ENCODE measurements around the gene DNM3.

DNM3 gene

DNA sequence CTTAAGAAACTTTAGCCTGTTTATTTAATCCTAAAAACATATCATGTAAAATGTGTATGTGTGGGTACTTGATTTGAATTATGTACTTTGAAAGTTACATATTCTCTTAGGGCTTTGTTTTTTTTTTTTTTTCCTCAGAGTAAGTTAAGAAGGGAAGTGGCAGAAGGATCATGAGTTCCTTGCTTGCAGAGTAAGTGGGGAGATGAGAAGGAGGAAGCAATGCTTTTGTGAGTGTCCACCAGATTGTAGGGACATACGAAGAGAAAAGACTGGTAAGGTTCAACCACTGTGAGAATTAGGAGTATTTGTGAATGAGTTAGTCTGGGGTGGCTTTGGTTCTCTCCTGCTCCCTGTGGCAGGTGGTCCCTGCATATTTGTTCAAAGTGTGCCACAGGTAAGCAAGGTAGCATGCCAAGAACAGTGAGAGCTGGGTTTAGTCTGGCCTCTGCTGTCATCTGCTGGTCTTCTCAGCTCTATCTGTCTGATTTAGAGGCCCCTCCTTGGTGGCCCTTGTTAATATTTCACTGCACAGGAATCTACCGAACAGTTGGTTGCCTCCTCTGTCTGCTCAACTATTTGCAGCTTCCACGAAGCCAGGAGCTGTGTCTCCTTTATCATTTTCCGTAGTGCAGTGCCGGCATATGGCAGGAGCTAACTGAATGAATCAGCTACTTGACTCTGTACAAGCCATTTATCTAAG, 9.5 kb downstream of the DNM3 start:
- Histone ChIP-seq H3K36me3 (ENCODE audit: insufficient read depth, low read length) (no peaks in the 10 kb centered on the region), H3K4me3 (no peak overlapping the region), H3K9me3 (ENCODE audit: low read depth, low read length) (no peaks in the 10 kb centered on the region), H3K27ac (no peak overlapping the region), H3K9ac (ENCODE audit: insufficient read length) (no peak overlapping the region)
- TF ChIP-seq FOXP2 (optimal IDR thresholded peaks at IDR 0.05; ENCODE audit: control extremely low read depth, extremely low read length, insufficient read depth) (no peak), POLR2AphosphoS5 (IDR thresholded peaks at IDR 0.05; ENCODE audit: borderline replicate concordance, low read depth, low read length) (no peak), EZH2 (IDR thresholded peaks at IDR 0.05) (no peak)
- DNase-seq (ENCODE audit: low read depth, low spot score) = no peak

DNA sequence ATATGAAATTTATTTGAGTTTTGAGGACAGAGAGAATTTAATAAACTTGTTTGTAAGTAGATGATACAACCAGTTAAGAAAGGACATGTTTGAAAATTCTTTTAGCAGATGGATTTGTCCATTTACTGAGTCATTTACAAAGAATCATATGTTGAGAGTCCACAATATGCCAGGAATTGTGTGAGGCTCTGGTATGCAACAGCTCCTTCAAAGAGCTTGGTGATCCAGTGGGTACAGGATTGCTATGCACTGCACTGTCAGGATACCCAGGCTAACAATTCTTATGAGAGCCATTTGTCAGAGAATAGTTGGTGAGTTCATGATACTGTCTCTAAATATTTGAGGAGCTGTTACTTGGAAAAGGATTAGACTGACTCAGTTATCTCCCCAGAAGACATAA, 11.0 kb downstream of the DNM3 start:
- no peak for DNase-seq (ENCODE audit: low read depth, low spot score)
- H3K36me3 ChIP-seq (ENCODE audit: insufficient read depth, low read length) = no peaks in the 10 kb centered on the region
- H3K9me3 ChIP-seq (ENCODE audit: low read depth, low read length) = no peaks in the 10 kb centered on the region
- TF ChIP-seq EZH2 (IDR thresholded peaks at IDR 0.05) (no peak), POLR2AphosphoS5 (IDR thresholded peaks at IDR 0.05; ENCODE audit: borderline replicate concordance, low read depth, low read length) (no peak), FOXP2 (optimal IDR thresholded peaks at IDR 0.05; ENCODE audit: control extremely low read depth, extremely low read length, insufficient read depth) (no peak)
- no peak overlapping the region for H3K4me3 ChIP-seq
- no peak overlapping the region for H3K9ac ChIP-seq (ENCODE audit: insufficient read length)
- H3K27ac ChIP-seq = no peak overlapping the region

DNA sequence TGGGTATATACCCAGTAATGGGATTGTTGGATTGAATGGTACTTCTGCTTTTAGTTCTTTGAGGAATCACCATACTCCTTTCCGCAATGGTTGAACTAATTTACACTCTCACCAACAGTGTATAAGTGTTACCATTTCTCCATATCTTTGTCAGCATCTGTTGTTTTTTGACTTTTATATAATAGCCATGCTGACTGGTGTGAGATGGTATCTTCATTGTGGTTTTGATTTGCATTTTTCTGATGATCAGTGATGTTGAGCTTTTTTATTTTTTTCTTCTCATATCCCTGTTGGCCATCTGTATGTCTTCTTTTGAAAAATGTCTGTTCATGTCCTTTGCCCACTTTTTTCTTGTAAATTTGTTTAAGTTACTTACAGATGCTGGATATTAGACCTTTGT, 14.1 kb downstream of the DNM3 start:
- no peak for DNase-seq (ENCODE audit: low read depth, low spot score)
- H3K4me3 ChIP-seq = no peak overlapping the region
- TF ChIP-seq POLR2AphosphoS5 (IDR thresholded peaks at IDR 0.05; ENCODE audit: borderline replicate concordance, low read depth, low read length) = no peak
- no peak overlapping the region for H3K27ac ChIP-seq
- H3K36me3 ChIP-seq (ENCODE audit: insufficient read depth, low read length) = no peaks in the 10 kb centered on the region
- H3K9ac ChIP-seq (ENCODE audit: insufficient read length) = no peak overlapping the region
- no peaks in the 10 kb centered on the region for H3K9me3 ChIP-seq (ENCODE audit: low read depth, low read length)

DNA sequence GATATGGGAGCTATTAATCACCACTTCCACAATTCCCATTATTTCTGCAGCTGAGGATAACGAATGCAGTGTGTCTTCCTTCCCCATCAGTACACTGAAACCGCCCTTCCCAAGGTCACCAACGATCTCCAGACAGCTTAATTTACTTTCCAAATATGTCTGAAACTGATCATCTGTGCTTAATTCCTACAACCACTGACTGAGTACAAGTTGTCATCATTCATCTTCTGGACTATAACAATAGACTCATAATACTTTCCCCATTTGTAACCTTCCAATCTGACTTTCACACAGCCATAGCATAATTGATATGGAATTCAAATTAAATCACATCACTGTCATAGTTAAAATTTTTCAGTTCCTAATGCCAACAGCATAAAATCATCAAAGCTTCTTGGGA, 17.4 kb downstream of the DNM3 start:
- DNase-seq (ENCODE audit: low read depth, low spot score) = no peak
- H3K9me3 ChIP-seq (ENCODE audit: low read depth, low read length) = no peaks in the 10 kb centered on the region
- H3K27ac ChIP-seq = no peak overlapping the region
- H3K36me3 ChIP-seq (ENCODE audit: insufficient read depth, low read length) = no peaks in the 10 kb centered on the region
- no peak overlapping the region for H3K9ac ChIP-seq (ENCODE audit: insufficient read length)
- H3K4me3 ChIP-seq = no peak overlapping the region
- no peak for TF ChIP-seq EZH2 (IDR thresholded peaks at IDR 0.05)
- no peak for TF ChIP-seq FOXP2 (optimal IDR thresholded peaks at IDR 0.05; ENCODE audit: control extremely low read depth, extremely low read length, insufficient read depth)
- no peak for TF ChIP-seq POLR2AphosphoS5 (IDR thresholded peaks at IDR 0.05; ENCODE audit: borderline replicate concordance, low read depth, low read length)

DNA sequence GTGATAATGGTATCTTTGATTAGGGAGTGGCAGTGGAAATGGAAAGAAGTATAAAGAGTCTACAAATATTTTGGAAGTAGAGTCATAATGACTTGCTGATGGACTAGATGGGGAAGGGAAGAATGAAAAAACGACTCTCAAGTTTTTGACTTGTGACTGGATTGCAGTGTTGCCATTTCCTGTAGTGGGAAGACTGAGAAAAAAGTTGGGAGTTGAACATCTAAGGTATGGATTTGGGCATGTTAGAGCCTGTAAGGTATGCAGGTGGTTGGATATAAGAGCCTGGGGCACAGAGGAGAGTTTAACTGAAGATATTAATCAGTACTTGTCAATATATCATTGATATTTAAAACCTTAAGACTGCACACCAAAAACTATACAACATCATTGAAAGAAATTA, 19.4 kb downstream of the DNM3 start:
- Histone ChIP-seq H3K4me3 (no peak overlapping the region), H3K9me3 (ENCODE audit: low read depth, low read length) (no peaks in the 10 kb centered on the region), H3K36me3 (ENCODE audit: insufficient read depth, low read length) (no peaks in the 10 kb centered on the region), H3K27ac (no peak overlapping the region), H3K9ac (ENCODE audit: insufficient read length) (no peak overlapping the region)
- no peak for DNase-seq (ENCODE audit: low read depth, low spot score)
- no peak for TF ChIP-seq FOXP2 (optimal IDR thresholded peaks at IDR 0.05; ENCODE audit: control extremely low read depth, extremely low read length, insufficient read depth)
- TF ChIP-seq POLR2AphosphoS5 (IDR thresholded peaks at IDR 0.05; ENCODE audit: borderline replicate concordance, low read depth, low read length) = no peak
- no peak for TF ChIP-seq EZH2 (IDR thresholded peaks at IDR 0.05)

DNA sequence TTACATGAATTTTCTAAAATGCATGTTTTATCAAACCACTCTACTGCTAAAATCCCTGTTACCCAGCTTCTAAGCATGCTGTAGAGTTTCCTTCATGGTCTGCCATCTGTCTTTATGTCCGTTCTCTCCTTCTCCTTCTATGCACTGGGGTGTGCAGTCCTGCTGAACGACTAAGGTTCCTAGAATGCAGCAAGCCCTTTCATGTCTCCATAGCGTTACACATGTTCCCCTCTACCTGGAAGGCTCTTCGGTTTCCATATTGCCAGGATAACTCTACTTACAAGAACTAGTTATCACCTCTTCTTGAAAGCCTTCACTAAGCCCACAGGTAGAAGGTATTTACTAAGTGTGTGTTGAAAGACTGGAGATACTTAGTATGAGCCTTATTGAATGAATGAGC, 22.2 kb downstream of the DNM3 start:
- Histone ChIP-seq H3K27ac (no peak overlapping the region), H3K9ac (ENCODE audit: insufficient read length) (no peak overlapping the region), H3K36me3 (ENCODE audit: insufficient read depth, low read length) (no peaks in the 10 kb centered on the region), H3K9me3 (ENCODE audit: low read depth, low read length) (no peaks in the 10 kb centered on the region), H3K4me3 (no peak overlapping the region)
- TF ChIP-seq POLR2AphosphoS5 (IDR thresholded peaks at IDR 0.05; ENCODE audit: borderline replicate concordance, low read depth, low read length) = no peak
- no peak for TF ChIP-seq EZH2 (IDR thresholded peaks at IDR 0.05)
- no peak for TF ChIP-seq FOXP2 (optimal IDR thresholded peaks at IDR 0.05; ENCODE audit: control extremely low read depth, extremely low read length, insufficient read depth)
- DNase-seq (ENCODE audit: low read depth, low spot score) = no peak

DNA sequence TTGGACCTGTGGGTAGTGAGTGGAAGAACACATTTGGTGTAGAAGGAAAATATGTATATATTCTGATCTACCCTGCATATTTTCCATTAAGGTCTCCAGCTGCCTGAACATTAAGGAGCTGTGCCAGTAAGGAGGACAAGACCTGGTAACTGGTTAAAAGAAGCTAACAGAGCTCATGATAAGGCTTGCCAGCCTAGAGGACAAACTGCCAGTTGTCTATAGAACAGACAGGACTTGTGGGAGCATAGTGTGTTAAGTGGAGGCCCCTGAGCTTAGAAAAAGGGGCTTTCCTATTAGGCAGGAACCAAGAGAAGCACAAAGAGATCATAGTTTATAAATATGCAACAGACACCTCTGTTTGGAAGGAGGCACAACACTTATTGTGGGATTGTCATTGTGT, 23.0 kb downstream of the DNM3 start:
- H3K9me3 ChIP-seq (ENCODE audit: low read depth, low read length) = no peaks in the 10 kb centered on the region
- no peak for DNase-seq (ENCODE audit: low read depth, low spot score)
- H3K36me3 ChIP-seq (ENCODE audit: insufficient read depth, low read length) = no peaks in the 10 kb centered on the region
- H3K9ac ChIP-seq (ENCODE audit: insufficient read length) = no peak overlapping the region
- TF ChIP-seq EZH2 (IDR thresholded peaks at IDR 0.05) (no peak), FOXP2 (optimal IDR thresholded peaks at IDR 0.05; ENCODE audit: control extremely low read depth, extremely low read length, insufficient read depth) (no peak), POLR2AphosphoS5 (IDR thresholded peaks at IDR 0.05; ENCODE audit: borderline replicate concordance, low read depth, low read length) (no peak)
- H3K27ac ChIP-seq = no peak overlapping the region
- H3K4me3 ChIP-seq = no peak overlapping the region

DNA sequence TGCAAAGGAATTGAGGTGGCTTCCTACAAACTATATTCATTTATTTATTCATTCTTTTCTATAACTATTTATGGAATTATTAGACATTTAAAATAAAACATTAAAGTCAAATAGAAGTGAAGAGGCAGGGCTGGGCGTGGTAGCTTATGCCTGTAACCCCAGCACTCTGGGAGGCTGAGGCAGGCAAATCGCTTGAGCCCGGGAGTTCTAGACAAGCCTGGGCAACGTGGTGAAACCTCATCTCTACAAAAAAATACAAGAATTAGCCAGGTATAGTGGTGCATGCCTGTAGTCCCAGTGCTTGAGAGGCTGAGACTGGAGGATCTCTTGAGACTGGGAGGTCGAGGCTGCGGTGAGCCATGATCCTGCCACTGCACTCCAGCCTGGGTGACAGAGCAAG, 23.8 kb downstream of the DNM3 start:
- Histone ChIP-seq H3K27ac (no peak overlapping the region), H3K9me3 (ENCODE audit: low read depth, low read length) (no peaks in the 10 kb centered on the region), H3K9ac (ENCODE audit: insufficient read length) (no peak overlapping the region), H3K36me3 (ENCODE audit: insufficient read depth, low read length) (no peaks in the 10 kb centered on the region), H3K4me3 (no peak overlapping the region)
- TF ChIP-seq EZH2 (IDR thresholded peaks at IDR 0.05) = no peak
- no peak for TF ChIP-seq POLR2AphosphoS5 (IDR thresholded peaks at IDR 0.05; ENCODE audit: borderline replicate concordance, low read depth, low read length)
- no peak for TF ChIP-seq FOXP2 (optimal IDR thresholded peaks at IDR 0.05; ENCODE audit: control extremely low read depth, extremely low read length, insufficient read depth)
- no peak for DNase-seq (ENCODE audit: low read depth, low spot score)

DNA sequence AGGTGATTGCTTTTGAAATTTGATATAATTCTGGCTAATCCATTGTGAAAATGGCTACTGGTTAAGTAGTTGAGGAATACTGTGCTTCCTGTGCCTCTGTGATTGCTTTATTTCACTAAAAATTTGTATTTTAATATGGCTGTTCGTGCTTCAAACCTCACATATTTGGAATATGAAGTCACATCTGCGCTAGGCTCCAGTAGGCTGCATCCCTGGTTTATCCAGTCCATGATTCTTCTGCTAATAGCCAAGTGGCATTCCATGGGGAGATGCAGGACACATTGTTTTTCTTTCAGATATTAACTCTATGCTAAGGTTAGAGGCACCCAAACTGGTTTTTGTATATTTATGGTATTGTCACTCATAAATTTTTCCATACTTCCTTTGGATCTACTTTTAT, 25.9 kb downstream of the DNM3 start:
- H3K9me3 ChIP-seq (ENCODE audit: low read depth, low read length) = no peaks in the 10 kb centered on the region
- DNase-seq (ENCODE audit: low read depth, low spot score) = no peak
- H3K9ac ChIP-seq (ENCODE audit: insufficient read length) = no peak overlapping the region
- TF ChIP-seq EZH2 (IDR thresholded peaks at IDR 0.05) (no peak), FOXP2 (optimal IDR thresholded peaks at IDR 0.05; ENCODE audit: control extremely low read depth, extremely low read length, insufficient read depth) (no peak), POLR2AphosphoS5 (IDR thresholded peaks at IDR 0.05; ENCODE audit: borderline replicate concordance, low read depth, low read length) (no peak)
- H3K36me3 ChIP-seq (ENCODE audit: insufficient read depth, low read length) = no peaks in the 10 kb centered on the region
- H3K27ac ChIP-seq = no peak overlapping the region
- H3K4me3 ChIP-seq = no peak overlapping the region

Measured in SK-N-MC (cell line).